Measurements from ENCODE around the gene CASZ1. TPM values are rescaled to one million over a fixed set of nuclear protein-coding genes. Genes with fewer than 3 reads are reported as not detected.

Gene CASZ1
- total RNA-seq, 1 donor = 0.09 TPM

GRCh38 chr1:10754568-10755329, 41.7 kb downstream of the CASZ1 start:
- DNase-seq (ENCODE audit: low read depth) = no peak
- TF ChIP-seq CTCF (IDR thresholded peaks at IDR 0.05; ENCODE audit: insufficient read depth, low read length) = no peak
- no peak overlapping the region for H3K4me3 ChIP-seq (ENCODE audit: low read depth, low read length)

GRCh38 chr1:10753299-10753698, 43.1 kb downstream of the CASZ1 start:
- H3K4me3 ChIP-seq (ENCODE audit: low read depth, low read length) = no peak overlapping the region
- TF ChIP-seq CTCF (IDR thresholded peaks at IDR 0.05; ENCODE audit: insufficient read depth, low read length) = no peak
- no peak for DNase-seq (ENCODE audit: low read depth)

- no peak for DNase-seq (ENCODE audit: low read depth)
- TF ChIP-seq CTCF (IDR thresholded peaks at IDR 0.05; ENCODE audit: insufficient read depth, low read length) = no peak
- H3K4me3 ChIP-seq (ENCODE audit: low read depth, low read length) = no peak overlapping the region
These were observed 44.8 kb downstream of the CASZ1 start for GRCh38 chr1:10751561-10752085.

- no peak overlapping the region for H3K4me3 ChIP-seq (ENCODE audit: low read depth, low read length)
- TF ChIP-seq CTCF (IDR thresholded peaks at IDR 0.05; ENCODE audit: insufficient read depth, low read length) = no peak
- DNase-seq (ENCODE audit: low read depth) = no peak
These were observed 45.3 kb downstream of the CASZ1 start for GRCh38 chr1:10751160-10751559.

- no peak for TF ChIP-seq CTCF (IDR thresholded peaks at IDR 0.05; ENCODE audit: insufficient read depth, low read length)
- DNase-seq (ENCODE audit: low read depth) = no peak
- H3K4me3 ChIP-seq (ENCODE audit: low read depth, low read length) = no peak overlapping the region
These were observed 50.5 kb downstream of the CASZ1 start for GRCh38 chr1:10745886-10746455.

GRCh38 chr1:10745383-10745782, 51.1 kb downstream of the CASZ1 start:
- no peak overlapping the region for H3K4me3 ChIP-seq (ENCODE audit: low read depth, low read length)
- no peak for TF ChIP-seq CTCF (IDR thresholded peaks at IDR 0.05; ENCODE audit: insufficient read depth, low read length)
- DNase-seq (ENCODE audit: low read depth) = no peak
